ENCODE results near the gene TMC5. TPM values are rescaled to one million over a fixed set of nuclear protein-coding genes. Genes with fewer than 3 reads are reported as not detected.
A peak's percentile ranks its signal among the peaks of the same experiment; 100 is the strongest.

The TMC5 gene
- total and polyA plus RNA-seq, 2 of the 8 experiments (the other 6 are each of a cell fraction or from before 2014, with no cell fraction given) = 1.6 to 1.8 TPM

DNA sequence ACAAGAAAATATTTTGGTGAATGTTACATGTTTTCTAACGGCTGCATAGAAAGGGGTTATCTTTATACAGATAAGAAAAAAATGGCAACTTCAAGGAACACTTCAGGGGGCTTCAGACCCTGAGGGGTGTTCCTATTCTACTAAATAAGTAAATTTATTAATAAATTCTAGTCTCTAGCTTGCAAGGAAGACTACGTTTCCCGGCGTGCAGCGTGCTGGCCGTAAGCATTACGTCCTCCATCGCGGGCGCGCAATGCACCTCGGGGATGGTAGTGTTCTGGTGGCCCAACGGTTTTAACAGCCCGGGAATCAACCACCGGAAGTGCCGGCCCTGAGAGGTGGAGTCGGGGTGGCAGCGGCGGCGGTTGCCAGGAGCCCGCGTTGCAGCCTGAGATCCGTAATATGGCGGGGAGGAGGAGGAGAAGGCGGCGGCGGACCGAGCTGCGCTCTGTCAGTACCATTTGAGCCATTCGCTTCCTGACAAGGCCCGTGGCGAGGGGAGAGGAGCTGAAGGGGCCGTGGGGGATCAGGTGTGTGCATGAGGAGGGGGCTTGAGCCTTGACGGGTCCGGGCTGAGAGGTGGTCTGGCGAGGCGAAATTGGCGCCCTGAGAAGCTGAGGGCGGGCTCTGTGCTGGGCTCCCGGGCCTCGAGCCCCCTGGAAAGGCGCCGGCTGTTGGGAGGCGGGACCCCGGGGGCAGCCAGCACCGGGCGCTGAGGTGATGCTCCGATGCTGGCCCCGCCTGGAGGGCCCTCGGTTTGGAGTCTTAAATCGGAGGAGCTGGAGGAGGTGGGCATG lies 106.1 kb downstream of the TMC5 start, which contains the start of gene CCP110:
CCP110 (plus strand) TSS at position 384 of the 797 bp plus-strand sequence. CDS start 3,940 bp downstream, outside the sequence.
- Histone ChIP-seq H3K27ac (ENCODE audit: low read depth, low read length) (peak within 1 kb of the TSS; percentile 9; the same call in 1 of the 2 replicates), H3K23me2 (ENCODE audit: low read depth, low read length) (peaks cover 8% of the 10 kb centered on the region), H2BK12ac (ENCODE audit: low read depth, low read length) (no peak within 1 kb of the TSS), H3K27me3 (replicated peaks in 1 of 4; ENCODE audit: control insufficient read depth in 3 of 4, extremely low read depth in 1 of 4, insufficient read depth in 3 of 4, low read length in 3 of 4) (no peaks in the 10 kb centered on the region), H3K79me1 (ENCODE audit: low read depth, low read length) (peaks cover 5% of the 10 kb centered on the region; the same call in 1 of the 2 replicates), H2AK5ac (ENCODE audit: low read depth, low read length) (no peak within 1 kb of the TSS), H3K56ac (replicated peaks; ENCODE audit: insufficient read length, low read depth, low read length) (no peak within 1 kb of the TSS), H3K79me2 (ENCODE audit: control insufficient read depth in 1 of 2, insufficient read depth in 2 of 2, low read length in 2 of 2) (peaks cover 3 to 52% of the 10 kb centered on the region in 2 experiments; a peak in 3 of 4 replicates), H3K9me3 (ENCODE audit: insufficient read depth in 2 of 2, low read depth in 1 of 2, low read length in 1 of 2) (no peaks in the 10 kb centered on the region), H3K4ac (replicated peaks; ENCODE audit: insufficient read length, low read depth, low read length) (no peak within 1 kb of the TSS), H3K4me3 (ENCODE audit: extremely low read depth in 1 of 4, insufficient read depth in 2 of 4, low read depth in 3 of 4, low read length in 4 of 4) (peak within 1 kb of the TSS; percentile 85 to 92 (median 88)), H2BK120ac (replicated peaks; ENCODE audit: low read depth, low read length) (no peak within 1 kb of the TSS), H3K9ac (replicated peaks in 1 of 4; ENCODE audit: extremely low read depth in 1 of 4, low read depth in 3 of 4, low read length in 3 of 4) (peak within 1 kb of the TSS; percentile 41 to 86 (median 56)), H4K8ac (ENCODE audit: extremely low read depth, insufficient read depth, low read length) (peak within 1 kb of the TSS; percentile 5), H3K18ac (ENCODE audit: extremely low read depth, low read length) (no peak within 1 kb of the TSS), H3K14ac (ENCODE audit: insufficient read length) (no peak within 1 kb of the TSS), H4K5ac (ENCODE audit: insufficient read length, low read depth, low read length) (peak within 1 kb of the TSS; percentile 72), H2BK20ac (ENCODE audit: low read length) (peak within 1 kb of the TSS; percentile 25; the same call in 1 of the 2 replicates), H4K91ac (replicated peaks; ENCODE audit: insufficient read length, low read length) (no peak within 1 kb of the TSS), H2BK15ac (ENCODE audit: low read length) (no peak within 1 kb of the TSS), H2AFZ (ENCODE audit: low read length) (peak within 1 kb of the TSS; percentile 86), H3K4me1 (replicated peaks in 1 of 4; ENCODE audit: control insufficient read depth in 3 of 4, insufficient read depth in 4 of 4, low read length in 3 of 4) (peaks cover 5 to 17% (median 11%) of the 10 kb centered on the region in 4 experiments; a peak in 6 of 7 replicates), H3K36me3 (ENCODE audit: control insufficient read depth in 2 of 4, insufficient read depth in 4 of 4, low read length in 3 of 4) (peaks cover 0 to 11% (median 8%) of the 10 kb centered on the region in 4 experiments; a peak in 4 of 8 replicates), H2BK5ac (ENCODE audit: low read depth, low read length) (peak within 1 kb of the TSS; percentile 45; the same call in 1 of the 2 replicates), H4K20me1 (replicated peaks in 1 of 2; ENCODE audit: control insufficient read depth in 1 of 2, insufficient read depth in 2 of 2, low read length in 2 of 2) (peaks cover 1 to 2% of the 10 kb centered on the region in 2 experiments), H3K4me2 (ENCODE audit: insufficient read depth in 1 of 2, low read depth in 2 of 2, low read length in 2 of 2) (peak within 1 kb of the TSS; percentile 89 to 99), H3K23ac (ENCODE audit: insufficient read length) (no peak within 1 kb of the TSS)
- POLR2A ChIA-PET (ENCODE audit: partially characterized antibody) = interaction anchor here (1.0 to 3.5 kb wide), 8 partner anchors 8 to 35 kb away, joined by 3 to 31 read pairs (median 4); partner anchors contain the start of gene VPS35L
- peak; percentile 69 to 92 for DNase-seq (ENCODE audit: low read depth in 1 of 2, low spot score in 2 of 2)
- CTCF ChIA-PET (ENCODE audit: partially characterized antibody) = interaction anchor here (0.9 to 1.9 kb wide), 4 partner anchors 21 to 47 kb away, joined by 3 to 5 read pairs (median 4); partner anchors contain the start of gene VPS35L
- WGBS, 2 experiments (ENCODE audit: extremely low coverage in 1 of 2, insufficient coverage in 1 of 2, insufficient read length in 1 of 2, insufficient replicate concordance in 2 of 2, low coverage in 1 of 2, low lambda C conversion rate in 2 of 2, missing lambda C conversion rate in 1 of 2) = 2% methylated on average over 43 of the region's 51 CpGs; no CpG with 5 or more reads in 1 of the 2 experiments
- no peak for FAIRE-seq
- peak; percentile 96 for TF ChIP-seq SAP30 (IDR thresholded peaks at IDR 0.05; ENCODE audit: insufficient read depth, insufficient replicate concordance, low read length)
- no peak for TF ChIP-seq BRCA1 (IDR thresholded peaks at IDR 0.05; ENCODE audit: low read depth, low read length)
- peak; percentile 97 for TF ChIP-seq SIX5 (IDR thresholded peaks at IDR 0.05; ENCODE audit: low read depth, low read length)
- TF ChIP-seq, protein P1, sequence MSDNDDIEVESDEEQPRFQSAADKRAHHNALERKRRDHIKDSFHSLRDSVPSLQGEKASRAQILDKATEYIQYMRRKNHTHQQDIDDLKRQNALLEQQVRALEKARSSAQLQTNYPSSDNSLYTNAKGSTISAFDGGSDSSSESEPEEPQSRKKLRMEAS (IDR thresholded peaks at IDR 0.05) = peak; percentile 43; the same call in 1 of the 2 replicates
- no peak for TF ChIP-seq NANOG (IDR thresholded peaks at IDR 0.05; ENCODE audit: insufficient read depth, low read depth, low read length, poor library complexity, severe bottlenecking)
- TF ChIP-seq POLR2AphosphoS5 (IDR thresholded peaks at IDR 0.05; ENCODE audit: low read depth, low read length) = 0 out of 2 replicates have a peak, but pooled peaks have one; percentile 42
- TF ChIP-seq, protein P2, sequence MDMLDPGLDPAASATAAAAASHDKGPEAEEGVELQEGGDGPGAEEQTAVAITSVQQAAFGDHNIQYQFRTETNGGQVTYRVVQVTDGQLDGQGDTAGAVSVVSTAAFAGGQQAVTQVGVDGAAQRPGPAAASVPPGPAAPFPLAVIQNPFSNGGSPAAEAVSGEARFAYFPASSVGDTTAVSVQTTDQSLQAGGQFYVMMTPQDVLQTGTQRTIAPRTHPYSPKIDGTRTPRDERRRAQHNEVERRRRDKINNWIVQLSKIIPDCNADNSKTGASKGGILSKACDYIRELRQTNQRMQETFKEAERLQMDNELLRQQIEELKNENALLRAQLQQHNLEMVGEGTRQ (IDR thresholded peaks at IDR 0.05; ENCODE audit: low read length) = no peak
- TF ChIP-seq TBP (IDR thresholded peaks at IDR 0.05; ENCODE audit: low read depth, low read length) = peak; percentile 43
- TF ChIP-seq ASH2L (IDR thresholded peaks at IDR 0.05; ENCODE audit: low read length) = peak; percentile 50
- TF ChIP-seq SIRT6 (IDR thresholded peaks at IDR 0.05; ENCODE audit: low read length) = no peak
